D721Med (cell line): ENCODE measurements around the gene WNT5B.

ENCODE experiments used
- DNase-seq: peaks from one replicate; pipeline ENCODE4 v3.0.0; 2011; ENCODE audit warnings: low spot score; ENCODE audit not compliant: insufficient read length
- FAIRE-seq: peaks from 2 replicates; lab custom pipeline; 2011; peaks lifted over from hg19 to GRCh38; lab: Jason Lieb, UNC
- TF ChIP-seq, protein P1 (sequence below): IDR thresholded peaks from 2 replicates; pipeline ENCODE4 v1.5.1; 2012; ENCODE audit warnings: mild to moderate bottlenecking, control low read depth; ENCODE audit not compliant: insufficient read depth; ENCODE audit errors: missing control alignments

Gene WNT5B

DNA sequence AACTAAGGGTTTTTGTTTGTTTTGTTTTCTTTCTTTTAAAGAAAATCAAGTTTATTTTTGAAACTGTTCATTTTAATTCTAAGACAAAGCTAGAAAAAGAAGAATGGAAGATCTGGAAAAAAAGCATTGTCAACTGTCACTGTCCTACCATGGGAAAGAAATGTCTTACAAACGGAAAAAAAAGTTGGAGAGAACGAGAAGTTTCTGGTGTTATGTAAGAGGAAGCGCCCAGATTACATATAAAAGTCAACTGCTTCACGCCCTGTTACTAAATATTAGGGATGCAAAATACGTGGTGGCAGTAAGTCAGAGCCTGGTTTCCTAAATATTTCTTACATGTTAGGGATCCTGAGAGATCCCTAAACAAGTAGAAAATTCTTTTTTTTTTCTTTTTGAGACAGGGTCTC lies 20.3 kb upstream of the WNT5B start:
- DNase-seq = no peak
- no peak for FAIRE-seq
- TF ChIP-seq, protein P1, sequence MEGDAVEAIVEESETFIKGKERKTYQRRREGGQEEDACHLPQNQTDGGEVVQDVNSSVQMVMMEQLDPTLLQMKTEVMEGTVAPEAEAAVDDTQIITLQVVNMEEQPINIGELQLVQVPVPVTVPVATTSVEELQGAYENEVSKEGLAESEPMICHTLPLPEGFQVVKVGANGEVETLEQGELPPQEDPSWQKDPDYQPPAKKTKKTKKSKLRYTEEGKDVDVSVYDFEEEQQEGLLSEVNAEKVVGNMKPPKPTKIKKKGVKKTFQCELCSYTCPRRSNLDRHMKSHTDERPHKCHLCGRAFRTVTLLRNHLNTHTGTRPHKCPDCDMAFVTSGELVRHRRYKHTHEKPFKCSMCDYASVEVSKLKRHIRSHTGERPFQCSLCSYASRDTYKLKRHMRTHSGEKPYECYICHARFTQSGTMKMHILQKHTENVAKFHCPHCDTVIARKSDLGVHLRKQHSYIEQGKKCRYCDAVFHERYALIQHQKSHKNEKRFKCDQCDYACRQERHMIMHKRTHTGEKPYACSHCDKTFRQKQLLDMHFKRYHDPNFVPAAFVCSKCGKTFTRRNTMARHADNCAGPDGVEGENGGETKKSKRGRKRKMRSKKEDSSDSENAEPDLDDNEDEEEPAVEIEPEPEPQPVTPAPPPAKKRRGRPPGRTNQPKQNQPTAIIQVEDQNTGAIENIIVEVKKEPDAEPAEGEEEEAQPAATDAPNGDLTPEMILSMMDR = no peak

DNA sequence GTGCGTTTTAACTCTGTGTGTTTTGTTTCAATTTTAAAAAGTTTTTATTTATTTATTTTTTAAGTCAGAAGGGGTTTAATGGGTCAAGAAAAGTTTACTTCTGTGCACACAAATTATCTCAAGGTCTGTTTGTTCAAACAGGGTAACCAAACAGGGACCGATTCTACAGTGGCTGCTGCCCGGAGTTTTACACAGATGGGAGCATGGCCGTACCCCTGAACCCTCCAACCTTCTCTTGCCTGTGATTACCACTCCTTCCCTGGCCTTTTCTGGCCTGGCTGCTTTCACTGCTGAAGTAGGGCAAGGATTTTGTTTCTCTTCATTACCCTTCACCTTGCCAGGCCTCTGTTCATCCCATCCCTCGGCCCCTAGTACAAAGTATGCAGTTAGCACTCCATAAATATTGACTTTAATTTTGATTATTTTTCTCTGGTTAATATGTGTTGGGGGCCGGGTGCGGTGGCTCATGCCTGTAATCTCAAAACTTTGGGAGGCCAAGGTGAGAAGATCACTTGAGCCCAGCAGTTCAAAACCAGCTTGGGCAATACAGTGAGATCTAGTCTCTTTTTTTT lies 18.9 kb upstream of the WNT5B start:
- TF ChIP-seq, protein P1 = no peak
- no peak for FAIRE-seq

DNA sequence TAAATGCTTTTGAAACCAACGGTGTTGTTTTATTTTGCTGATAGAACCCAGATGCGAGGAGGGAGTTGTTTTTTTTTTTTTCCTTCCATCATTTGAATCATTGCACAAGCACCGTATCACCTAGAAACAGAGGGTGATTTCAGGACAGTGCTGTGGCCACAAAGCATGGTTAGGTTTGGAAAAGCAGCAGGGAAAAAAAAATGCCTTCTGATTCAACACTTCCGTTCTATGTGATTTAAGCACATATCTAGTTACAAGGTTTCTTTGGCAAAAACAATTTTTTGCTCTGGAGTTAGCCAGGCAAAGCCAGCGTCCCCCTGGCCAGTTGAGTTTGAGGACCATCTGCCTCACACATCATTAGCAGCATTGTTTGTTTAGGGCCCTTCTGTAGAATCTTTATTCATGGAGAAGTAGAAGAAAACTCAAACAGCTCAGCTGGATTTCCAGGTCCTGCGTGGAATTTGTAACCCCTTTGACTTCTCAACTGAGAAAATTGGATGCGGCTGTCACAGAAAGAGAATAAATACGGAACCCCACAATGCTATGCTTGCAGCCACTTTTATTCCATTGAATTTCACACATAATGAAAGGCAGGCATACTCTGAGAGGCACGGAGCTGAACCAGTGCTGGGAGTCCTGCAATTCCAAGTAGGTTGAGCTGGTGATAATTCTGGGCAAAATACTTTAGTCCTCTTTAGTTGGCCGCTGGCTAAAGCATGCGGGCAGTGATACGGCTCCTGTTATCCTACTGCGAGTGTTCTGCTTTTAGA lies 17.0 kb upstream of the WNT5B start:
- FAIRE-seq (no peak), DNase-seq (no peak)
- TF ChIP-seq, protein P1 = no peak

More for the DNA sequence above, 18.9 kb upstream of the WNT5B start:
- no peak for DNase-seq

GRCh38 chr12:1613860-1614259 lies 15.2 kb upstream of the WNT5B start:
- DNase-seq (no peak), FAIRE-seq (no peak)
- TF ChIP-seq, protein P1 = no peak

- FAIRE-seq (no peak), DNase-seq (no peak)
- TF ChIP-seq, protein P1 = no peak
These were observed 14.7 kb upstream of the WNT5B start for GRCh38 chr12:1614360-1614759.

DNA sequence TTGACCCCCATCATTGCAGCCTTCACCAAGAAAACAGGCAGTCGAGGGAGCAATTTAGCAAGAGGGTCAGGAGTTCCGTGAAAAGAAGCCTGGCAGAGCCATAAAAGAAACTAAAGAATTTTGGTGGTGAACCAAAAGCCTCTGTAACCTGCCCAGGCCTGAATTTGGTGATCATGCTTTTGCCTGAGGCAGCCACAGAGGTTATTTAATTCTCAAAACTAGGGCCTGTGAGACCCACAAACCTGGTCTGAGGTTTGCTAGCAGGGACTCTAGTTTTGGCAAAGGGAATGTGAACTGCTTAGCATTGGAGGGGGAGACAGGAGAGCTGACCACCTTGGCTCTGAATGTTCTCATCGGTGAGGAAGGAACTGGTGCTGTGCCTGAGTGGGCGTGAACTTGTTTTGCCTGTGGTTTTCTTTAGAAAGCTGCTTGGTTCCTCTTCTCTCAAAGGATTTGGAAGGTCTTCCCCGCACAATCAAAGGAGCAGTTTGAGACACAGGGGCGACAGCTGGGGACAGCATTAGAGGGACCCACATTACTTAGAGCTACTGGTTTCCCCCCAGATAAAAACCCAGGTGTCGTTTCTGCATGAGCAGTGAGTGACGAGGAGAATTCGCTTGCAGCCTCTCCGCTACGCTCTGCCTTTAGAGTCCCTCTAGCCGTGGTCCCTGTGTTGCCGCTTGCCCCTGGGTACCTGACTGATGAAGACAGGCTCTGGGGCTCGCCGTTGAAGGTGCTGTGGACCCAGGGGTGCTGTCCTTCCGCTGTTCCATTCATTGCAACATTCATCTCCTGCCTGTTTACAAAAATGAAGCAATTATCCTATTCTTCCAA lies 12.6 kb upstream of the WNT5B start:
- DNase-seq (no peak), FAIRE-seq (no peak)
- TF ChIP-seq, protein P1 = no peak
